Stimulated activated CD8-positive, alpha-beta memory T cell treated with anti-CD3 and anti-CD28 coated beads, Interleukin-12 subunit alpha, Interleukin-12 subunit beta, amount 100 ng/mL, for 4 hours (primary cell): ENCODE results near the gene FAM78A.
"Not testable (repeated sequence)": the region's sequence is repeated elsewhere in the genome, so short reads cannot be mapped to it uniquely, and the experiment has no call there.

Experiments used
- DNase-seq: peaks from one replicate; pipeline ENCODE4 v3.0.0-alpha.2; 2020; ENCODE audit warnings: low read depth

The FAM78A gene

GRCh38 chr9:131280660-131281059 lies 4.3 kb upstream of the FAM78A start:
- DNase-seq: no peak

DNA sequence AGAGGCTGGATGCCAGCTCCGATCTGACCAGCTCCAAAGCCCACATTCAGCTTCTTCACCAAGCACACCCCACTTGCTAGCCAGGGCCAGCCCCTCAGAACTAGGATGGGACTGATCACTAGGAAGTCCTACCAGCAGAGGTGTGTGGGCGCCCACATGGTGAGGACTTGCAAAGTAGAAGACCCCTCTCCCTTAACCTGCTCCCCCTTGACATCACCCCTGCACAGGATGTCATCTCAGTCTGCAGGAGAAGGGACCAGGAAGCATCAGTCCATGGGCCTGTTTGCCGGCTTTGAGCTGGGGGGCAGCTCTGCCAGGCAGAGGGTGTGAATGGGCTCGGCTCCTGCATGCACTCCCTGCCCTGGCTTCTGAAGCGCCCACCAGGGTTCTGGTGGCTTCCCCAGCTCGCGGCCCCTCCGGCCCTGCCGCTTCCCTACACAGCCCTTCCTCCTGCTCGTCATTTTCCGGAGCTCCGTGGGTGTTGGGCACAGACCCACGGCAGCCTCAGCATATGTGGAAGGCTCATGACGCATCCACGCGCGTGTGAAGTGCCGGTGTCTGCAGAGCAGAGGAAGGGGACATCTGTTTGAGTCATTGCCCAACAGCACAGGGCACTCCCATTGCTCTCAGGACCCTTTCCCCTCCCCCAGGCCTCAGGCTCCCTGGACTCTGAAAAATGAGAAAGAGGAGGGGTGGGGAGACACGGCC lies 3.7 kb upstream of the FAM78A start:
- DNase-seq: no peak

DNA sequence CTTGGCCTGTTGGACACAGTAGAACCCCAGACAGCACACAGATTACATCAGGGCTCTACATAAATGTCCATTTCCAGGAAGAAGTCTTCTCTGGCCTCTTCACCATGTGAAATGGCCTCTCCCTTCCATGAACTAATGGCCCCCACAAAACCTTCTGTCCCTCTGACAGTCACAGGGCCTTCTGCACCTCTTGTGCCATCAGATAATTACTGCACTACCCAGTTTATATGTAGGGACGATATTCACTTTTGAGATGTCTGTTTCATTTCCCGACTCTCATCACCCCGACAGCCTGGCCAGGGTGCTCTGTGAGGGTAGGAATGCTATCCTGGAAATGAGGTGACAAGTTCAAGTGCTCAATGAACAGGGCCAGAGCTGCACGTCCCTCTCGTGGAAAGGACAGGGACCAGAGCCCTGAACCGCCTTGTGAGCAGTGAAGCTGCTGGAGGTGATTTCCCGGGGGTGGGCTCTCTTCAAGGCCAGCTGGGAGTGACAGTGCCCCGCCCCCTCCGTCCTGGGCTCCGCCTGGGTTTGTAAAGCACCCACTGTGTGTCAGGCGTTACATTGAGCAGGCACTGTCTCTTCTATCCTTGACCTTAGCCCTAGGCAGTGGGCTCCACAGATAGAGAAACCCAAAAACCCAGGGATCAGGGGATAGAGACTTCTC lies 3.0 kb upstream of the FAM78A start:
- DNase-seq: no peak

- no peak for DNase-seq
Measured at GRCh38 chr9:131278702-131279111, 2.4 kb upstream of the FAM78A start.

GRCh38 chr9:131277910-131278701 lies 1.8 kb upstream of the FAM78A start:
- DNase-seq: peak; percentile 53

DNA sequence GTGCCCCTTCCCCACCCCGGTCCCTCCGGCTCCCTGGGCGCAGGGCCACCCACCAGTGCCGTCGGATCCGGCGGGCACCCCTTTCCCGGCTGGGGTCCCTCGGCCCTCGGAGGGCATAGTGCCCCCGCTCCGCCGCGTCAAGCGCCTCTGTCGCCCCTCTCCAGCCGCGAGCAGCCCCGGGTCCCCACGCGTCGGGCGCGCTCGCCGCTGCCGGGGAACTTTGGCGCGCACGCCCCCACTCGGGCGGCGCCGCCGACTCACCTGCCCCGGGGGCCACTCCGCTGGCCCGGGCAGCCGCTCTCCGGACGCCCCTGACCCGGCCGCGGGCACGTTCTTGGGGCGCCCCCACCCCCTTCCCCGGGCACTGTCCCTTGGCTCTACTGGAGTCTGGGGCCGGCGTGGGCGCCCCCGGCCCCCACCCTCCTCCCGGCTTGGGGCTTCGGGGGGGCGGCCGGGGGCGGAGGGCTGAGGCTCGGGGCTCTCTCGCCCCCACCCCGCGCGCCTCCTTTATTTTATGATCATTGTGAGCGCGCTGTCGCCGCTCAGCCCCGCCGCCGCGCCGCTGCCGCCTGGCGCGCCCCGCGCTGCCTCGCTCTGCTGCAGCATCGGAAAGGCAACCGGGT lies 1.1 kb upstream of the FAM78A start:
- DNase-seq: no peak

- no peak for DNase-seq
Measured at GRCh38 chr9:131276891-131277286, 579 bp upstream of the FAM78A start.

DNA sequence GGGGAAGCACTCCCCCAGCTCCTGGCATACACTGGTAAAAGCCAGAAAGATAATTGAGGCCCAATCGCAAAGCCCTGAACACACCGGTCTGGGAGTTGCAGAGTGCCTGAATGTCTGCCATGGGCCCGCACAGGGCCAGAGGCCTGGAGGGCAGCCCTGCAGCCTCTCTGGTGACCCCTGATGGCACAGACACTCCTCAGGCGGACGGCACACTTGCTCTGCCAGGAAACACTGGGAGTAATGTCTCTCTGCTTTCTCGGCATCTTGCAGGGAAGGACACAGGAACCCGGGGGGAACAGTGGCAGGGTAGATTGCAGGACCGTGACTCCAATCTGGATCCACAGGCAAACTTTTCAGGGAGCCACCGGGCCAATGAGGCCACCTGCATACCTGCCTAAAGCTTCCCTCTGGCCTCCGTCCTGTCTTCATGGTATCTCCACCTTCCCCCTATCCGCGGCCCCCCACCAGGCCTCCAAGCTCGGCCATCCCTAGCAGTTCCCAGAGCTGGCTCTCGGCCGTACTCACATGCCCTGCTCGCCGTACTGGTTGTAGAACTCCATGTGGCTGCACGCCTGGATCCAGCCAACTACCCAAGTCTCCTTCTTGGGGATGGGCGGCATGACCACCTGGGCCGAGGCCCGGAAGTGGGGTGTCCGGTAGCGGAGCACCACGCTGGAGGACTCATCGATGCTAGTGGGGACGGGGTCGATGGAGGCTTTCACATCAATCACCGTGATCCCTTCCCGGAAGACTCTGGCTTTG lies 797 bp downstream of the FAM78A start:
- DNase-seq: no peak

GRCh38 chr9:131274674-131275331 lies 1.5 kb downstream of the FAM78A start:
- no peak for DNase-seq

DNA sequence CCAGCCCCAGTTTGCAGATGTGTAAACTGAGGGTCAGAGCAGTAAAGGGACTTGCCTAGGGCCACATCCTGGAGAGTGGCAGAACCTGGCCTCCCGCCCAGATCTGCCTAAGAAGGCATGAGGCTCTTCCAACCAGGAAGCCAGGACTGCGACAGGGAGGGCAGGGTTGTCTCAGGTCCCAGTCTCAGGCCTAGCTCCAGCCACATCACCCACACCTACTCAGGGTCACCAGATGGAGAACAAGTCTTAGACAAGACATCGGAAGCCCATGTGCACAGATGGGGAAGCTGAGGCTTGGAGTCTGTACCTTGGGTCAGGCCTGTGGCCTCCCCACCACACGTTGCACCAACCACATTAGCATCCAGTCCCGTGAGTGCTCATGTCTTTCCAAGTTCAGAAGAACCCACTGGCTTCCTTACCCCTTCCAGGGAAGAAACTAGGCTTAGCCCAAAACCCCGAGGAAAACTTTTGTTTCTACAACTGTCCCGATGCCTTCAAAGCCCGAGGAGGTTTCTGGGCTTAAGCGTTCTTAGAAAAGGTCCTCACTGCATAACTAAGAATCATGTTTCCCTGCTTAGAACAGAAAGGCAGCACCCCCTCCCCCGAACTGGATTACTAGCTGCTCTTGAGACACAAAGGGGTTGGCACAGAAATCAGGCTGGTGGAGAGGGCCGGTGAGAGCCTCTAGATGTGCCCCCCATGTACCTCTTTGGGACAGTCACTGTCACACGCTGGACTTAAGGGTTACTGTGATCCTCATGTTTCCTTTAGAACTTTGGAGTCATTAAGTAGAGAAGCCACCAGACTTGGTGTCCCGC lies 2.2 kb downstream of the FAM78A start:
- no peak for DNase-seq

DNA sequence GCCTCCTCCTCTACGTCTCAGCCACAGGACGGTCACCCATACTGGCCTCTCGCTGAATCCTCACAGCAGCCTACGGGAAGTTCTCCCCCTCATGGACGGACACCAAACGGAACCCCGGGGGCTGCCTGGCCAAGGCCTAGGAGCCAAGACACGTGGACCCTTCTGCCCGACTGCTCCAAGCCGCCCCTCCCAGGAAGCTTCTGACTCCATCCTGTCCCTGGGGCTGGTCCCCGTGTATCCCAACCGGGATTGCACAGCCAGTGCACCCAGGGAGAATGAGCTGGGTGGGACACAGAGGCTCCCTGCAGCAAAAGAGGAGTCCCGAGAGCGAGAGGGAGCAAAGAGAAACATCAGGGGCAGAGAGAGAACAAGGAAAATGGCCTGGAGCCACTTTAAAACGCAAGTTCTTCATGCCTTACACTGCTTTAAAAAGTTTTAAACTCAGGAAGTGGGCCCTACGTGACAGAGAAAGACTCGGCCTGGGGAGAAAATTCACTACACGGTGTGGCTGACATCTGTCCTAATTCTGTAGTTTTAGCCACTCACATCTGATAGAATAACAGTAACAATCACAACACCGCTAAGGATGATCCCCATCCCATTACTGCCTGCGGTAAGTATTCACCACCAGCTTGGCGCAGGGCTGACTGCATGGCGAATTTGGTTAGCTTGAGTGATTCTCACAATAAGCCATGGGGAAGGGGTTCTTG lies 3.0 kb downstream of the FAM78A start:
- DNase-seq: no peak

DNA sequence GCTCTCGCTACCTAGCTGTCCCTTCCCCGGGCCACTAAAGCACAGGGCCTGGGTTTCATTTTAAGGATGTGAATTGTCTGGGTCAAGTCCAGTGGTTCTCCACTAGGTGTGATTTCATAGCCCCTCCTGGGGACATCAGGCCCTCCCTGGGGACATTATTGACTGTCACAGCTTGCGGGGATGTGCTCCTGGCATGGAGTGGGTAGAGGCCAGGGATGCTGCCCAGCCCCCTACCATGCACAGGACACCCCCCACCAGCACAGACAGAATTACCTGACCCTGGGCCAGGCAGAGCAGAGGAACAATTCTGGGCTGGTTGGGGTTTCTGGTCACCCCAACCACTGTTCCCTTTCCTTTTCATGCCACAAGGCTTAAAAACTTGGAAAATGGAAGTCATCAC lies 4.1 kb downstream of the FAM78A start:
- no peak for DNase-seq

- no peak for DNase-seq
Measured at GRCh38 chr9:131271506-131271931, 4.8 kb downstream of the FAM78A start.

- DNase-seq: not testable (repeated sequence)
Measured at GRCh38 chr9:131271016-131271273, 5.4 kb downstream of the FAM78A start.

DNA sequence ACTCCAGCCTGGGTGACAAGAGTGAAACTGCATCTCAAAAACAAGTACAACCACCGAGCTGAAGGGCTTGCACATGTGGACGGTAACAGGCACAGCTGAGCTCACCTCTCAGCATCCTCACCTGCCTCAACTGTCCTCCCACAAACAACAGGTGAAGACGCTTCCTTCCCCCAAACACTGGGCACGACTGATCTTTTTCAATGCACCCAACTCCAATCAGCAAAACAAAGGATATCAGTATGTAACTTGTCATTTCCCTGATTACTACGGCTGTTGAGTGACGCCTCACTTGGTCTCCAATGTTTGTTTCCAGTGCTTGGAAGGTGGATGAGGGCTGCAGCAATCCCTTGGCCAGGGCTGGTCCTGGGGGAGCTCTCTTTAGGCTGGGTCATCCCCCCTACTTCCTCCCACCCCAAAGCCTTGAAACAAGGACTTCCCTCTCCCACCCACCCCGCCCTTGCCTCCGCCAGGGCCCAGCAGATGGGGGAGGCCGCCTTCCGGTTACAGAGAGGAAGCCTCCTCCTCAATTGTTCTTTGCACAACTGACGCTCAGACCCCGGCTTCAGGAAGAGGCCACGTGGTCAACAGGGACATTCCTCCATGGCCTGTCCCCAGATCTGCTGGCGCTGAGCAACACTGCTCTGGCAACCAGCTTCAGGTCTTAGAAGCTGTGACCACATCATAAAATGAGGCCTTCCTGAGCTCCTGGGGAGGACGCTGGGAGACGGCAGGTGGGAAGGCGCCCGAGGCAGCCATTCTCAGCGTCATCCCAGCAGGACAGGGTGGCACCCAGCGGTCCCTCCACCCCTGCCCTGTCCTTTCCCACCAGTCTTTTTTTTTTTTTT lies 5.9 kb downstream of the FAM78A start:
- DNase-seq: no peak

GRCh38 chr9:131266266-131267229 lies 9.8 kb downstream of the FAM78A start:
- no peak for DNase-seq

DNA sequence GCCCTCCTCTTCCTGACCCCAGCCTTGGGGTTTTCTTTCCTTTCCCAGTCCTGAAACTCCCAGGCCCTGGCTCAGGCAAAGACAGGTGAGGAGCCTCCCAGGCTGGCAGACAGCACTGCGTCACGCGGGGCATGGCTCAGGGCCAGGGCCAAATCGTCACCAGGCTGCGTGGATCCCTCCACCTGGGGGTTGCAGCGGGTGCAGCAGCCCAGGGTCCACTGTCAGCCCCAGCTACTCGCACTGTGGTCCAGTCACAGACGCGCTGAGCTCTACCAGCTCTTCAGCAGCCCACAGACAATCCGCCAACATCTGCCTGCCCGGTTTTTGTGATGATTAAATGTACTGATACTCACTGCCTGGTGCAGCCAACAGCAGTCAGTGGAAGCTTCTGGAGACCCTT lies 12.1 kb downstream of the FAM78A start:
- DNase-seq: no peak

DNA sequence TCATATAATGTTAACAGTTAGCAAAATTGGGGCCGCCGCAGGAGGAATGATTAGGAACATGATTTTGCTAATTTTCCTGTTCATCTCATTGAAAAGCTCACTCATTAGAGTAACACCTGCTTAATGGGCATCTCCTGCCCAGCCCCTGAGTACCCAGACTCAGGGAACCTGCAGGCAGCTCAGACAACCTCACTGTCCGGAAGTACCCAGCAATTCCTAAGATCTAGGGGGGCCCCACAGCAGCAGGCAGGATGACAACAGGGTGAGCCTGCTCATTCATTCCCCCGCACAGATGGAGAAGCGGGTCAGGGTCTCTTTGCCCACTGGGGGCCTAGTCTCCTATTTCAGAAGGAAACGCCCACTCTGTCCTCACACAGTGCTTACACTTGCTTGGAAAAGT lies 12.6 kb downstream of the FAM78A start:
- no peak for DNase-seq
